ENCODE results near the gene CEP70.

Gene CEP70

DNA sequence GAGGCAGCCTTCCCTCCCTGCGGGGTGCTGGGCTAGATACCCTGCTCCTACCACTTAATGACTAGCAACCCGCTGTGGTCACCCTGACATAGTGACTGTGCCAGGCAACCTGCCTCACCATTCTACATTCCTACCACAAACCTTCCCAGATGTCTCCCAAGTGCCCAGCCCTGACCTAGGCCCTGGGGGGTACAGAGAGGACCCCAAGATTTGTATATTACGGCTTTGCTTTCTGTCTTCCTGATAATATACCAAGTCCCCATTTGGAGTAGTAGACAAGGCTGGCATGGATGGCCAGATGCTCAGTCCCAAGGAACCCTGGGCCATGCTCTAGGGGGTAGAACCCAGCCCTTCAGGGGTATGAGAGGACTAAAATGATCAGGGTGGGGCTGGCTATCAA, 128.6 kb downstream of the CEP70 start:
- no peak for DNase-seq (ENCODE audit: low spot score)
- Mint-ChIP-seq H3K36me3 (ENCODE audit: low read depth) (no peaks in the 10 kb centered on the region), H3K4me1 (ENCODE audit: low read depth) (no peaks in the 10 kb centered on the region), H3K27me3 (ENCODE audit: low read depth) (peaks cover 3% of the 10 kb centered on the region), H3K9me3 (no peaks in the 10 kb centered on the region), H3K4me3 (no peak overlapping the region), H3K27ac (no peak overlapping the region)

DNA sequence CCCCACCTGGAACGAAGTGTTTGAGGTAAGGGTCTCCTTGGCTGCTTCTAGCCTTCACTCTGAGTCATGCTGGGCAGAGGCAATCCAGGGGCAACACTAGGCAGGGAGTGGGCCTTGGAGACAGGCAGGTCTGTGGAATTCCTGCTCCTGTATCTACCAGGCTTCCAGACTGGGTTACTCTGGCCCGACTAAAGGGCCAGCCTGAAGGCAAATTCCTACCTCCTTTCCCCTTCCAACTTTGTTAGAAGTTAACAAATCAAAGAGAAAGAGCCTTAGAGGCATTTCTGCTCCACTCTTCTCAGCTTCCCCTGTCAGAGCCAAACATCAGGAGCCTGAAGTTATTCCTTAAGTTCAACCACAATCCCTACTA, 129.6 kb downstream of the CEP70 start:
- Mint-ChIP-seq H3K36me3 (ENCODE audit: low read depth) (no peaks in the 10 kb centered on the region), H3K27me3 (ENCODE audit: low read depth) (peaks cover 3% of the 10 kb centered on the region), H3K4me3 (no peak overlapping the region), H3K27ac (no peak overlapping the region), H3K4me1 (ENCODE audit: low read depth) (no peaks in the 10 kb centered on the region), H3K9me3 (no peaks in the 10 kb centered on the region)
- no peak for DNase-seq (ENCODE audit: low spot score)

DNA sequence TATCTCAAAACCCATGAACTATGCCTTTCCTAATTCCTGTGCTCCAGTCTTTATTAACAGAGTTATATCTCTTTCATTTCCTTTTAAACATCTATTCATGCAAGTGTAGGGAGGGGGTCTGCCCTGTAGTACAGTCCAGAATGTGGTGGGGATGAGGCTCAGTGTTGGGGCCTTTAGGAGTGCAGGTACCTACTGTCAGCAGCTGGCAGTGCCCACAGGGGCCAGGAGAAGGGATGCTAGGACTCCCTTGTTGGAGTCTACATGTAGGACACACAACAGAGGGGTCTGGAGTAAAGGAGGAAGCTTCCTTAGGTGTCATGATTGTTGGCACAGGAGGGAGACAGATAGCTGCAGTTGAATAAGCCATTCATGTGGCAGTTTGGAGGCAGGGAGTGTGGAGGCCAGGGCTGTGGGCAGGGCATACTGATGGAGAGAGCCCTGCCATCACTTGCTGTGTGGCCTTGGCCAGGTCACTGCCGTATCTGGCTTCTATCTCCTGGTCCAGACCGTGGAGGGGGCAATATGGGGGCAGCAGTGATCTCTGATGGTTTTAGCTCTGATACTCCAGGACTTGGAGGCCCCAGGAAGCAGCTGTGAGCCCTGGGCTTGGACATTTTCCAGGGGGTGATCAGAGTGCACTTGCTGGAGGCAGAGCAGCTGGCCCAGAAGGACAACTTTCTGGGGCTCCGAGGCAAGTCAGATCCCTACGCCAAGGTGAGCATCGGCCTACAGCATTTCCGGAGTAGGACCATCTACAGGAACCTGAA, 130.2 kb downstream of the CEP70 start:
- no peaks in the 10 kb centered on the region for H3K9me3 Mint-ChIP-seq
- DNase-seq (ENCODE audit: low spot score): no peak
- H3K4me1 Mint-ChIP-seq (ENCODE audit: low read depth): no peaks in the 10 kb centered on the region
- no peak overlapping the region for H3K27ac Mint-ChIP-seq
- no peaks in the 10 kb centered on the region for H3K36me3 Mint-ChIP-seq (ENCODE audit: low read depth)
- peaks cover 3% of the 10 kb centered on the region for H3K27me3 Mint-ChIP-seq (ENCODE audit: low read depth)
- H3K4me3 Mint-ChIP-seq: no peak overlapping the region

DNA sequence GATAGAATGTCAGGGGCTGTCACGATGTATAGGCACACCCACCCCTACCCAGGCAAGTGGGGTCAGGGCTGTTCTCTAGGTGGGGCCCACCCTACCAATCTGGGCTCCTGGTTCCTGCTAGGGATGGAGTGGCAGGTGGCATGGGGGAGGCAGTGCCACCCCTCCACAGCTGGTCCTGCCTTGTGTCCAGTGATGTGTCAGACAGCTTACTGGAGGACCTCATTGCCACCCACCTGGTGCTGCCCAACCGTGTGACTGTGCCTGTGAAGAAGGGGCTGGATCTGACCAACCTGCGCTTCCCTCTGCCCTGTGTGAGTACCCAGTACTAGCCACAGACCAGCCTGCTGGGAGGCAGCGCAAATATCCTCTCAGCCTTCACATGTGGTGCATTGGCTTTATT, 132.2 kb downstream of the CEP70 start:
- no peaks in the 10 kb centered on the region for H3K36me3 Mint-ChIP-seq (ENCODE audit: low read depth)
- no peaks in the 10 kb centered on the region for H3K9me3 Mint-ChIP-seq
- H3K27ac Mint-ChIP-seq: no peak overlapping the region
- no peak for DNase-seq (ENCODE audit: low spot score)
- no peaks in the 10 kb centered on the region for H3K4me1 Mint-ChIP-seq (ENCODE audit: low read depth)
- H3K4me3 Mint-ChIP-seq: no peak overlapping the region
- peaks cover 2% of the 10 kb centered on the region for H3K27me3 Mint-ChIP-seq (ENCODE audit: low read depth)

DNA sequence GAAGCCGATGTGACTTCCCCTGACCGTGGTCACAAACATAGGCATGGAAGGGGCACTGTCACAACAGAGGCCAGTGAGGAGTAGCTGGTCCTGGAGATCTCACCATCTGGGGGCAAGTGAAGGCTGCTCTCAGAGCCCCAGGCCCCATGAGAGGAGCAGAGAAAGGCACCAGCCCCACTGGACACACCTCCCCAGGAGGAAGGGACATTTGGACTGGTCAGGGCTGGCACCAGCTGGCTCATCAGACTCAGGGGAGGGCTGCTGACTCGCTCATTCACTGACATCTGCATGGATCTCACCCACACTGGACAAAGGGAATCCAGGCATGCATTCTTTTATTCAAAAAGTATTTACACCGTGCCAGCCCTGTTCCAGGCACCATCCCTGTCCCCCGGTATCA, 132.8 kb downstream of the CEP70 start:
- H3K36me3 Mint-ChIP-seq (ENCODE audit: low read depth): no peaks in the 10 kb centered on the region
- peaks cover 4% of the 10 kb centered on the region for H3K4me1 Mint-ChIP-seq (ENCODE audit: low read depth)
- no peaks in the 10 kb centered on the region for H3K27me3 Mint-ChIP-seq (ENCODE audit: low read depth)
- H3K9me3 Mint-ChIP-seq: no peaks in the 10 kb centered on the region
- H3K27ac Mint-ChIP-seq: no peak overlapping the region
- no peak overlapping the region for H3K4me3 Mint-ChIP-seq
- no peak for DNase-seq (ENCODE audit: low spot score)

DNA sequence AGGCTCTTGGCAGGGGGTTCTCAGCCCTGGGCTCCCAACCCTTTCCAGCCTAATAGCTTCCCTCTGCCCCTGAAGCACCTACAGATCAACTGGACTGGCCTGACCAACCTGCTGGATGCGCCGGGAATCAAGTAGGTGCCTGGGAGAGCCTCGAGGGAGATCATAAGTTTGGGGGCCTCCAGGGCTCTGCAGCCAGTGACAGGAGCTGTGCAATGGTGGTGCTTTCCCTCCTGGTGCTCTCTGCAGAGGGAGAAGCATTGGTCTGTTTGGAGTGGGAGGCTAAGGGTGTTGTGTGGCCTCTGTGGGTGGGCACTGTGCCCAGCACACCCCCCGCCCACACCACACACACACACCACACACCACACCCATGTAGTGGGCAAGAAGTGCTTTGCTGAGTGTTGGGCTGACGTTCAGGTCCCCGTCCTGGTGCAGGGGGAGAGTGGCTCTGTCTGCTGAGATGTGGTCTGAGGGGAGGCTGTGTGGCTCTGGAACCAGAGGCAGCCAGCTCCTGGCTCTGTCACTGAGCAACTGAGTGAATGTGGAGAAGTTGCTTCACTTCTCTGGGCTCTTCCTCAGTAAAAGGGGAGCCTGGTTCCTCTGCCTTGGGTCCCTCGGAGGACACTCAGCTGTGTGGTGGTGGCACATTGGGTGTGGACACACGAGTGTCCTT, 133.4 kb downstream of the CEP70 start:
- H3K36me3 Mint-ChIP-seq (ENCODE audit: low read depth): no peaks in the 10 kb centered on the region
- H3K27me3 Mint-ChIP-seq (ENCODE audit: low read depth): no peaks in the 10 kb centered on the region
- DNase-seq (ENCODE audit: low spot score): no peak
- H3K9me3 Mint-ChIP-seq: no peaks in the 10 kb centered on the region
- no peak overlapping the region for H3K4me3 Mint-ChIP-seq
- no peak overlapping the region for H3K27ac Mint-ChIP-seq
- peaks cover 9% of the 10 kb centered on the region for H3K4me1 Mint-ChIP-seq (ENCODE audit: low read depth)

- Mint-ChIP-seq H3K27me3 (ENCODE audit: low read depth) (no peaks in the 10 kb centered on the region), H3K4me1 (ENCODE audit: low read depth) (peaks cover 9% of the 10 kb centered on the region), H3K27ac (no peak overlapping the region), H3K4me3 (no peak overlapping the region), H3K9me3 (no peaks in the 10 kb centered on the region), H3K36me3 (ENCODE audit: low read depth) (no peaks in the 10 kb centered on the region)
- no peak for DNase-seq (ENCODE audit: low spot score)
These were observed 134.2 kb downstream of the CEP70 start for GRCh38 chr3:138459619-138460535.

GRCh38 chr3:138458774-138459499, 135.1 kb downstream of the CEP70 start:
- Mint-ChIP-seq H3K27me3 (ENCODE audit: low read depth) (no peaks in the 10 kb centered on the region), H3K36me3 (ENCODE audit: low read depth) (no peaks in the 10 kb centered on the region), H3K9me3 (no peaks in the 10 kb centered on the region), H3K27ac (peak overlapping the region; percentile 45), H3K4me3 (no peak overlapping the region), H3K4me1 (ENCODE audit: low read depth) (peaks cover 9% of the 10 kb centered on the region)
- DNase-seq (ENCODE audit: low spot score): no peak

GRCh38 chr3:138457863-138458735, 136.0 kb downstream of the CEP70 start:
- no peak overlapping the region for H3K4me3 Mint-ChIP-seq
- no peak overlapping the region for H3K27ac Mint-ChIP-seq
- no peak for DNase-seq (ENCODE audit: low spot score)
- no peaks in the 10 kb centered on the region for H3K36me3 Mint-ChIP-seq (ENCODE audit: low read depth)
- H3K9me3 Mint-ChIP-seq: no peaks in the 10 kb centered on the region
- H3K4me1 Mint-ChIP-seq (ENCODE audit: low read depth): peaks cover 9% of the 10 kb centered on the region
- no peaks in the 10 kb centered on the region for H3K27me3 Mint-ChIP-seq (ENCODE audit: low read depth)

- Mint-ChIP-seq H3K36me3 (ENCODE audit: low read depth) (no peaks in the 10 kb centered on the region), H3K27ac (no peak overlapping the region), H3K4me1 (ENCODE audit: low read depth) (peaks cover 9% of the 10 kb centered on the region), H3K9me3 (no peaks in the 10 kb centered on the region), H3K27me3 (ENCODE audit: low read depth) (no peaks in the 10 kb centered on the region), H3K4me3 (no peak overlapping the region)
- DNase-seq (ENCODE audit: low spot score): no peak
These were observed 136.8 kb downstream of the CEP70 start for GRCh38 chr3:138456961-138457862.

DNA sequence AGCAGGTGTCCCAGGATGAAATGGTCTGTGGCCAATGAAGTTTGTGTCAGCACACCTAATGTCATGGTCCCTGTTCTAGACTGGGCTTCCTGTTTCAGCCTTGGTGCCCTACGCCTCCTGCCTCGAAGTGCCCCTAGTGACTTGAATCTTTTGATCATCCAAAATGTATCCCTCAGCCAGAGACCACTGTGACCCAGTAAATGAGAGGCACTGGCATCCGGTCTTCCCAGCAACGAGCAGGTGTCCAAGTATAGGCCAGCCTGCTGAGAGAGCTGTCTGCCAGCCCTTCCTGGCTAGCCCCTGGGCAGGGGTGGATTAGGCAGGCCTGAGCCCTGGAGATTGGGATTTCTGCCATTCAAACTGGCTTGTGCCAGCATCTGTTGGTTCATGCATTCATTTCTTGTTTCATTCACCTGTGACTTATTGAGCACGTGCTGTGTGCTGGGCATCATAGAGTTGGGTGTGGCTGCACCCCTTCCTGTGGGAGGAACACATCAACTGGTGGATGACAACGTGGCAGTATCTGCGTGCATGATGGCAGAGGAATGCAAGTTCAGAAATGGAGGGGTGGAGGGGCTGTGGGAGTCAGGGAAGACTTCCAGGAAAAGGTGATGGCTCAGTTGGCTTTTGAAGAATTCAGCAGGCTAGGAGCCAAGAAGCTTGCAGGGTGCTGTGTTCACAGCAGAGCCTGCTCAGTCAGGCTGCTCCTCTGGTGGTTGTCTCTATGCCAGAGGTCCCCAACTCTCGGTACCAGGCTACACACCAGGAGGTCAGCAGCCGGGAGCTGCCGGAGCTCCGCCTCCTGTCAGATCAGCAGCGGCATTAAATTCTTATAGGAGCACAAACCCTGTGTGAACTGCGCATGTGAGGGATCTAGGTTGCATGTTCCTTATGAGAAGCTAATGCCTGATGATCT, 138.0 kb downstream of the CEP70 start:
- Mint-ChIP-seq H3K4me3 (no peak overlapping the region), H3K27me3 (ENCODE audit: low read depth) (no peaks in the 10 kb centered on the region), H3K36me3 (ENCODE audit: low read depth) (no peaks in the 10 kb centered on the region), H3K4me1 (ENCODE audit: low read depth) (peaks cover 9% of the 10 kb centered on the region), H3K9me3 (no peaks in the 10 kb centered on the region), H3K27ac (no peak overlapping the region)
- DNase-seq (ENCODE audit: low spot score): no peak

All from T-helper 2 cell treated with Interferon-gamma antibody and Interleukin-4, amounts not matched to agents 5 μg/mL and 100 μg/mL, for 36 hours (primary cell).